Measurements from ENCODE around the gene PUM2.

DNA sequence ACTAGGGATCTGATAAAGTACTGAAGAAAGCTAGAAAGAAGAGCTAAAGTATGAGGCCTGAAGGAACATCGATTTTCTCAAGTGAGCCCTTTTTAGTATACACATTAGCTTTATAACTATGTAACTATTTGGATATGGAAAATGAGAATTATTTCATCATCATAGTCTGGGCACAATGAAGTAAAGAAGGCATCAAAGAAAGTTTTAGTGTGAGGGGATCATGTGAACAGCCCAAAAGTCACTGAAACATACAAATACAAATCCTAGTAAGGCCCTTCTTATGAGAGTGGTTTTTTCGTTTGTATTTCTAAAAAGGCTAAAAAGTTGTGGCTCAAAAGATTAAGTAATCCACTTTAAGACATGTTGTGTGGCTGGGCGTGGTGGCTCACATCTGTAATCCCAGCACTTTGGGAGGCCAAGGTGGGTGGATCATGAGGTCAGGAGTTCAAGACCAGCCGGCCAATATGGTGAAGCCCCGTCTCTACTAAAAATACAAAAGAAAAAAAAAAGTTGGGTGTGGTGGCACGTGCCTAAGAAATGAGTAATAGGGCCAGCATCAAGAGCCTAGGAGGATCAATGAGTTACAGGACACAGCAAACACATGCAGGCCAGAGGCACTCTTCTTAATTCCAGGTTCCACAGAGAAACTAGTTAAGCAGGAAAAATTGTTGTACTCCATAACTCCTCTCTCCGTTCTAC, 61.9 kb downstream of the PUM2 start:
- TF ChIP-seq EZH2phosphoT487 (IDR thresholded peaks at IDR 0.05; ENCODE audit: insufficient read depth, low read depth) (no peak), EZH2 (IDR thresholded peaks at IDR 0.05; ENCODE audit: insufficient read depth, poor library complexity, severe bottlenecking) (no peak)

All from GM23248 (cell line).